ENCODE data around the gene FAM89B.

The FAM89B gene

GRCh38 chr11:65590240-65590738 lies 18.0 kb downstream of the FAM89B start:
- no peak for TF ChIP-seq CTCF (IDR thresholded peaks at IDR 0.05; ENCODE audit: borderline replicate concordance, insufficient read depth, low read depth, low read length)

DNA sequence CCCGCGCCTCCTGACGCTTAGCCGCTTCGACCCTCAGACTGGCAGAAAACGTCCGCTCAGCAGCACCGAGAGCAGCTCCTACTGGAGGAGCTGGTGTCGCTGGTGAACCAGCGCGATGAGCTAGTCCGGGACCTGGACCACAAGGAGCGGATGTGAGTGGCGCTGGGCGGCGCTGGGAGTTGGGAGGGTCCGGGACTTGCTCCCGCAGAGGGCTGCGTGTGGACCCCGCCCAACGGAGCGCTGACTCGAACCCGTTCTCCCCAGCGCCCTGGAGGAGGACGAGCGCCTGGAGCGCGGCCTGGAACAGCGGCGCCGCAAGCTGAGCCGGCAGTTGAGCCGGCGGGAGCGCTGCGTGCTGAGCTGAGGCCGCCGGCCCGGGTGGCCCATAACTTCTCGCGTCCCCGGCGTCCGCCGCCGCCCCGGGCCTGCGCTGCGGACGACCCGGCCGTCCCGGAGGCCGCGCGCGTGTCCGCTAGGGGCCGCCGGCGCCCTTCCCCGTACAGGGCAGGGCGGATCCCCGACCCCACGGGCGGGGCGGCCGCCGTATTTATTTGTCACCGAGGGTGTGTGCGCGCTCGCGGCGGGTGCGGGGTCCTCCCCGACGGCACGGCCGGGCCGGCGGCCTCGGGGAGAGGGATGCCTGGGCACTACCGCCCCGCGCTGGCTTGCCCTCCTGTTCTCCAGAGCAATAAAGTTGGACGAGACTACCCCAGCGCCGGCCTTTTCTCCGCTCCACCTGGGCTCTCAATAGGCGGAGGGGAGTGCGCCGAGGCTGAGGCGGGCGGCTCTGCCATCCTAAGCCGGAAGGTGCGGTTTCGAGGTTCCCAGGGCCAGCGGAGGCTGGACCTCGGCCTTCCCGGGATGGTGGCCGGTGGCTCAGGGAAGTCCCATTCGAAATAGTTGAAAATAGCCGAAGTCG lies 19.9 kb downstream of the FAM89B start:
- TF ChIP-seq CTCF (IDR thresholded peaks at IDR 0.05; ENCODE audit: borderline replicate concordance, insufficient read depth, low read depth, low read length): no peak
- H3K4me3 ChIP-seq (ENCODE audit: low read depth, low read length): no peak overlapping the region

More at GRCh38 chr11:65590240-65590738, 18.0 kb downstream of the FAM89B start:
- no peak overlapping the region for H3K4me3 ChIP-seq (ENCODE audit: low read depth, low read length)

DNA sequence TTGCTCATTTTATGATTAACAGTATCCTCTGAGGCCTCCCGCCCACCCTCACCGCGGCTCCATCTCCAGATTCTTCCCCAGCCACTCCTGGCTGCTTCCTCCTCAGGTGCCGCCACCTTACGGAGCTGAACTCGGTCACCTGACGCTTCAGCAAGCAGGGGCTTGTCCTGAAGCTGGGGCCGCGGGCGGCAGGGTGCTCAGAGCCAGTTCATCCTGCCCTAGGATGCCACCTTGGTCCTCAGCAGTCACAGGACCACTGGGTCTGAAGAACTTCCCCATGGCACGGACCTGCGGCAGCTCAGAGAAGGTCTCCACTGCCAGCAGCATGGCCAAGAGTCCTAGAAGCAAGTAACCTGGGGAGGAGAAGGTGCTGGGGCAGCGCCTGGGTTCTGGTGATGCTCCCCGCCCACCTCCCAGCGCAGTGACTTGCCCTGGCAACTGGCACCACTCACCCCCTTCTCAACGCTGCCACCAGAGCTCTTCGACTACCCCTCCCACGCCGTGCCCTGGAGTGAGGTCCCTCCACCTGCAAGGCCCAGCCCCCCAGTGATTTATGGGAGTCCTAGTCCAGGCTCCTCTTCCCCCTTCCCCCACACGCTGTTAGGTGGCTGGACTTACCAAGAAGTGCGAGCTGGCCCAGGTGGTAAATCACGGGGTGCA lies 20.6 kb downstream of the FAM89B start:
- no peak overlapping the region for H3K4me3 ChIP-seq (ENCODE audit: low read depth, low read length)
- no peak for TF ChIP-seq CTCF (IDR thresholded peaks at IDR 0.05; ENCODE audit: borderline replicate concordance, insufficient read depth, low read depth, low read length)

- TF ChIP-seq CTCF (IDR thresholded peaks at IDR 0.05; ENCODE audit: borderline replicate concordance, insufficient read depth, low read depth, low read length): peak; percentile 81
- no peak overlapping the region for H3K4me3 ChIP-seq (ENCODE audit: low read depth, low read length)
These were observed 21.4 kb downstream of the FAM89B start for GRCh38 chr11:65593518-65594414.

DNA sequence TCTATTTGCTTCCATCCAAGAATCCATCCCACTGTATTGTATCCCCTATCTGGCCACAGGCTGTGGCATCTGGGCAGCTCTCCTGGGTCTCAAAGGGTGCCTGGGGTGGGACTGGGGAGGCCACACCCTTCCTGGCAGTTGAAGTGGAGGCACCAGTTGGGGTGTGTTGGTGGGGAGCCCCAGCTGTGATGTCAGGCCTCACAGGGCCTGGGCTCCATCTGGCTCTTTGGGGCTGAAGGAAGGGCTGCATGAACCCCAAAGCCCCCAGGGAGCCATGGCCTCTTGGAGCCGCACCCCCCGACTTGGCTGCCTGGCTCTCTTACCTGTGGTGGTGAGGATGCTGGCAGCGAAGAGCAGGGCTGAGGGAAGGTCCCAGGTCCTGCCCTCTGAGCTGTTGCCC lies 22.8 kb downstream of the FAM89B start:
- no peak for TF ChIP-seq CTCF (IDR thresholded peaks at IDR 0.05; ENCODE audit: borderline replicate concordance, insufficient read depth, low read depth, low read length)
- H3K4me3 ChIP-seq (ENCODE audit: low read depth, low read length): no peak overlapping the region

DNA sequence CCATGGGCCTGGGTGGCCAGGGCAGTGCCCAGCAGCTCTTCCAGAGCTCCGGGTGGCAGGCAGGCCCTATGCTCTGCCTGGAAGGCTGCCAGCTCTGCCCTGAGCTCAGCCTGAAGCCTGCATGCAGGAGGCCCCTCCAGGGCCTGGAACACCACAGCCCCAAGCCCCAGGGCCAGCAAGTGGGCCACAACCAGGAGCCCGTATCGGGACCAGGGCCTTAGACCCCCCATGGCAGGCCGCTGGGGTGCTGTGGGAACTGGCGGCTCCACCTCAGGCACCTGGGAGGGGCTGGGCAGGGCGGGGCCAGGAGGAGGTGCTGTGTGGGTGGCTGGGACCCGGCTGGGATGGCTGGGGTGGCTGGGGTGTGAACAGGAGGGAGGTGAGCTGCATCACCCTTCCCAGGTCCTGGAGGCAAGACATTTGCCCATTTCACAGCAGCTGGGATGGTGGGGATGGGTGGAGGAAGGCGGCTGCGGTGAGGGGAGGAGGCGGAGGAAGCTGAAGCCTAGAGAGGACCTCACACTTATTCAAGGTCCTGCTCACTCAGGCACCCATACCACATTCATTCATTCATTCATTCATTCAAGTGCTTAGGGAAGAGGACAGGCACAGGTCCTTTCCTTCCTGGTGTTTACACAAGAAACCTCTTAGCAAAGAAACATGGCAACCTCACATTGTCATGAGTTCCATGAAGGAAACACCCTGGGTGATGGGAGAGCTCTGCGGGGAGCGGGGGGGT lies 23.4 kb downstream of the FAM89B start, which contains the start of gene KCNK7:
Gene KCNK7, minus strand, starts transcription at position 258 of the 739 bp plus-strand sequence. Its CDS starts 28 bp downstream, at position 230.
- no peak within 1 kb of the TSS for H3K4me3 ChIP-seq (ENCODE audit: low read depth, low read length)
- TF ChIP-seq CTCF (IDR thresholded peaks at IDR 0.05; ENCODE audit: borderline replicate concordance, insufficient read depth, low read depth, low read length): no peak
